NCI-H2196 (cell line): ENCODE data around the gene CAP2.
"Not testable (repeated sequence)": the region's sequence is repeated elsewhere in the genome, so short reads cannot be mapped to it uniquely, and the experiment has no call there.

Experiments used
- DNase-seq: peaks from one replicate; lab custom pipeline; 2025; ENCODE audit not compliant: unreplicated experiment; lab: John Stamatoyannopoulos, UW

The CAP2 gene

GRCh38 chr6:17396256-17396655 lies 2.9 kb downstream of the CAP2 start:
- DNase-seq = no peak

DNA sequence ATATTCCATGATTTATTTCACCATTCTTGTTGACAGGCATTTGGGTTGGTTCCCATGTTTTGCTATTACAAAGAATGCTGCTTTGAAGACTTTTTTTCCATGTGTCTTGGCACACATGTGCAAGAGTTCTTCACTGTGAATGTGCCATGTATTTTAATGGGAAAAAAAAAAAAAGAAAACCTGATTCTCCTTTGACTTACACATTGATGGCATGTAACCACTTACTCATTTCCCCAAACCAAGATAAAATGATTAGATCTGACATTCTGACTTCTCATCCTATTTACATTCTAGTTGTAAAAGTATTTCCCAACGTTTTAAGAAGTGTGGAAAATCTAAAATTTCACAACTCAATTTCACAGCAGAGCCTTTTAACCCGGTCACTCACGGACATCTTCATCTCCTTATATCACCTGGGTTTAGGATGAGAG lies 4.4 kb downstream of the CAP2 start:
- DNase-seq = no peak

- not testable (repeated sequence) for DNase-seq
These were observed 12.0 kb downstream of the CAP2 start for GRCh38 chr6:17405181-17405943.

DNA sequence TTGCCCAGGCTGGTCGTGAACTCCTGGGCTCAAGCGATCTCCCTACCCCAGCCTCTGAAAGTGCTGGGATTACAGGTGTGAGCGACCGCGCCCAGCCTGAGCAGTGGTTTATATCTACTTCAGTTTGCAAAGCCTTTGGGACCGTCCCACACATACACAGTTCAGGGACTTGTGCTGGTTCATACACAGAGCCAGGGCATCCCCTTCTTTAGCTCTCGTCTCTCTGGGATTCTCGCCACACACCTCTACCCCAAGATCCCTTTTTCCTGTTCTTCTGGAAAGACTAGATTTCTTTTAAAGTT lies 12.5 kb downstream of the CAP2 start:
- DNase-seq = no peak

DNA sequence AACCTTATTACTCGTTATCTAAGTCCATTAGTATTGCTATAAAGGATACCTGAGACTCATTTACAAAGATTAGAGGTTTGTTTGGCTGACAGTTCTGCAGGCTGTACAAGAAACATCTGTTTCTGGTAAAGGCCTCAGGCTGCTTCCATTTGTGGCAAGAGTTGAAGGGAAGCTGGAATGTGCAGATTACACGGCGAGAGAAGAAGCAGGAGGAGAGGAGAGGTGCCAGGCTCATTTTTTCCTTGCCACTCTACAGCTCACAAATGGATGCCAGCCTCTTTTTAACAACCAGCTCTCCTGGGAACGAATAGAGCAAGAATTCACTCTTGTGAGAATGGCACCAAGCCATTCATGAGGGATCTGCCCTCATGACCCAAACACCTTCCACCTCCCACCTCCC lies 14.7 kb downstream of the CAP2 start:
- no peak for DNase-seq

GRCh38 chr6:17410281-17410680 lies 16.9 kb downstream of the CAP2 start:
- DNase-seq = no peak

- no peak for DNase-seq
These were observed 19.9 kb downstream of the CAP2 start for GRCh38 chr6:17413313-17413750.

- DNase-seq = not testable (repeated sequence)
These were observed 21.0 kb downstream of the CAP2 start for GRCh38 chr6:17414395-17414794.

GRCh38 chr6:17415321-17415720 lies 21.9 kb downstream of the CAP2 start:
- DNase-seq = no peak

DNA sequence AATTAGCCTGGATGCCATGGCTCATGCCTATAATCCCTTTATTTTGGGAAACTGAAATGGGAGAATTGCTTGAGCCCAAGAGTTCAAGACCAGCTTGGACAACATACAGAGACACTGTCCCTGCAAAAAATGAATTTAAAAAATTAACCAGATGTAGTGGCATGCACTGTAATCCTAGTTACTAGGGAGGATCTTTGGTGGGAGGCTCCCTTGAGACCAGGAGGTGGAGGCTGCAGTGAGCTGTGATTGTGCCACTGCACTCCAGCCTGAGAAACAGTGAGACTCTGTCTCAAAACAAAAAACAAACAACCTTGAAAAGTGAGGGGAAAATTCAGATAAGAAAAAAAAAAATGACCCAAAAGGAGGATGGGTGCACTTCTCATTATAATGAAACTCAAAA lies 23.4 kb downstream of the CAP2 start:
- DNase-seq = no peak

DNA sequence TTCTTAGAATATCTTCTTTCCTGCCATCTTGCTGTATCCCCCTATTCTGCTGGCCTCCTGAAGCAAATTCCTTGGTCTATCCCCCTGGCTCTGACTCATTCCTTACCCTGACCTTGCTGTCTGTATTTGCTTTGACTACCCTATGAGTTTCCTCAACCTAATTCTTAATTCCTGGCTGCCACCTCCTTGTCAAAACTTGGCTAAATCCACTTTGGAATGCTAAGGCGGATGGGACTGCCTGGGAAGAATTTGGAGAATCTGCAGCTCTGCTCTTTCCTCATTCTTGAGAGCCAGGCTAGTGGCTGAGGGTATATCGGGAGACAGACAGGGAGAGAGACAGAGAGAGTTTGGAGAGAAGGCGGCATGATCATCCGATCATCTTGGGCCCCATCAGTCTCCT lies 24.4 kb downstream of the CAP2 start:
- no peak for DNase-seq

DNA sequence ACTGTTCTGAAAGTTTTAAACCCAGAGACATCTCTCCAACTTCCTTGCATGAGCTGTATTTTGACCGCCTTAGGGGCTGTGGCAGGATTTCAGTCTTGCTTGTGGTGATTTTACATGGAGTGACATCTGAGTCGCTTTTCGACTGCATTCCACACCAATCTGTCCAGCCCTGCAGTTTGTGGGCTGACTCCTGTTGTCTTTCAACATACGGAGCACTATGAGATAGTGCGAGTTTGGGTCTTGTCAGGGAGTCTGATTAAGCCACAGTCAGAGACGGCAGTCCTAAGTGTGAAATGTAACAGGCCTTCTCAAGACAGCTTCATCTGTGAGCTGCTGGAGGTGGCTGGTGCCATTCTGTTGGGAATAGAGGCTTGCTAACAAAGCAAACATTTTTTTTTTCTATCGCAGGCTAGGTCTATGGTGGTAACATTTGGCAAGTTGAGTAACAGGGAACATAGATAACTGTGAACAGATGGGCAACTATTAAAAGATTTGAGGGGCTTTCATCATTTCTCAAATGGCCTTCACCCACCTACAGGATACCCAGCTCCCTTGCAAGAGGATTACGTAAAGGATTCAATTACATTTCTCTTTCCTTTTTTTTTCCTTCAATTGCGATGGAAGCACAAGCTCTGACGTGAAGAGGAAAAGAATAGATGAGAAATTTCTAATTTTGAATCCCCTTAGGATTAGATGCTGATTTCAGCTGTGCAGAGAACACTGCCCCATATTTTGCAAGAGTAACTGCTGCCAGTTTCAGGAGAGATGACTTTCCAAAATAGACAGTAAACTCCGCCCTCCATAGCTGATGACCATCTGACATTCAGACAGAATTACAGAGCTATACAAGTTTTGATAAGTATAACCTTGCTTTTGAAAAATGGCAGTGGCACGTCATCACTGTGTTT lies 25.1 kb downstream of the CAP2 start:
- no peak for DNase-seq

DNA sequence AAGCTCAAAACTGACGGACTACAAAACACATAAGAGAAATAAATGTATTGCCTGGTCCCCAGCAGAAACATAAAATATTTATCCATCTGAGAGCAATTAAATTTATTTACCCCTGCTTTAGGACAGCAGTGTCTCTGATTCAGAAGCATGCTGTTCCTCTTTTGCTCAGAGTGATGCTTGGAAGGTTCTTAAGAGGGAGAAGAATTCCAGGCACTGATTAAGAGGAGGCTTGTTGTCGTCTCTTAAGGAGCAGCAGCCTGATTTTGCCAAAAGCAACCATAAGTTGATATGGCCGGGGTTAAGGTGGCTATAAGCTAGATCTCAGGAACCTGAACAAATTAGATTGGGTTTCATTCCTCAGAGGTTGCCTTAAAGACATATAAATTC lies 25.8 kb downstream of the CAP2 start:
- no peak for DNase-seq

DNA sequence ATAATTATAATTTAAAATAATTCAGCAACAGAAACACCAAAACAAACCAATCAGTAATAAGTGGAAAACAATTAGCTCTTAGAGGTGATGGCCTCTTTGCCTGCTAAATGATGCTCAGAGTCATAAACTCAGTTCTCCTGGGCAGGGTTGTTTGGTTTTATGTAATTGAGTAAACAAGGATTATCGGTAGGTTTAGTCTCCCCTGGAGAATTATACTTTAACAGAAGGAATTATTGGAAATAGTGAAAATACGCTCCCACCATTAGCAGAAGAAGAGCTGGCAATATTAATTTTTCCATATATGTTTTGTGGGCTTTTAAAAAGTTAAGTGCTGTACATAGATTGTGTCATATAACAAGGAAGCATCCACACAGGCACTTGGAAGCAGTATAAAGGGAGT lies 27.0 kb downstream of the CAP2 start:
- no peak for DNase-seq

DNA sequence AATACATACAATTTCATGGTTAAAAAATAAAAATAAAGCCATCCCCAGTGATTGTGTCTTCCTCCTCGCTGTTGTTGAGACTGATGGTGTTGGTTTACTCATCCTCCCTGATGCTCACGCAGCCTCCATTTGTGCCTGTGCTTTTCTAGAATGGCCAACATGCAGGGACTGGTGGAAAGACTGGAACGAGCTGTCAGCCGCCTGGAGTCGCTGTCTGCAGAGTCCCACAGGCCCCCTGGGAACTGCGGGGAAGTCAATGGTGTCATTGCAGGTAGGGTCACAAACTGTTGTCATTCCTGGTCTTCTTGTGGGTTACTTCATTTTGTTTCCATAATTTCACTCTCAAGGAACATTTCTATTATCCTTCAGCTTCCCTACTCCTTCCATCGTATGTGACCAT lies 28.0 kb downstream of the CAP2 start:
- DNase-seq = no peak

DNA sequence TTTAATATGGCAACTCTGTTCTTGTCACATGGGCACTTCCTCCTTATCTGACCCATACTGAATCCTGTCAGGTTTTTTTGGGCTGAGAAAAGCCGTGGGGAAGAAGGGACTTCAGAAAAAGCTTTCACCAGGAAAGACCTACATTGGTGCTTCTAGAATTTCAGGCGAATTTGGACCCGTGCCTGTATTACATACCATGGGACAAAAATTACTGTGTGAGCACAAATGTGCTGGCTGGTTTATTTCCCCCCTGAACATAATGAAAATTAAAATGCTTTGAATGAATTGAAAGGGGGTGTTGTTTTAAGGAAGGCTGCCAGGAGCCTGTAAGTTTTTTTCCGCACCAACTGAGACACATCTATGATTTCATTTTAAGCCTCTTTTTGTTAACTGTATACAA lies 29.6 kb downstream of the CAP2 start:
- DNase-seq = no peak

DNA sequence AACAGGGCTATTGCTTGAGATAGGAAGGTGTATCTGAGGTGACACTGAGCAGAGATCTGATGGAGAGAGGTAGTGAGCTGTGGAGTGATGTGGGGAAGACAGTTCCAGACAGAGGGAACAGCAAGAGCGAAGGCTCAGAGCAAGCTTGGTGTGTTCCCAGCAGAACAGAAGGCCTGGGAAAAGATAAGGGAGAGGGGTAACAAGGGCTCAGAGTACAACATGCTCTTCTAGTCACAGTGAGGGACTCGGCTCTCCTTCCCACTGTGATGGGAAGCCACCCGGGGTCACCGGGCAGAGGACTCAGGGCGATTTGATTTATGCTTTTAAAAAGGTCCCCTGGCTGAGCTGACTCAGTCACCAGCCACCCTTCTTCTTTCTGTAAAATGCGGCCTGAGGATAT lies 33.7 kb downstream of the CAP2 start:
- DNase-seq = no peak

GRCh38 chr6:17427617-17428016 lies 34.2 kb downstream of the CAP2 start:
- no peak for DNase-seq

DNA sequence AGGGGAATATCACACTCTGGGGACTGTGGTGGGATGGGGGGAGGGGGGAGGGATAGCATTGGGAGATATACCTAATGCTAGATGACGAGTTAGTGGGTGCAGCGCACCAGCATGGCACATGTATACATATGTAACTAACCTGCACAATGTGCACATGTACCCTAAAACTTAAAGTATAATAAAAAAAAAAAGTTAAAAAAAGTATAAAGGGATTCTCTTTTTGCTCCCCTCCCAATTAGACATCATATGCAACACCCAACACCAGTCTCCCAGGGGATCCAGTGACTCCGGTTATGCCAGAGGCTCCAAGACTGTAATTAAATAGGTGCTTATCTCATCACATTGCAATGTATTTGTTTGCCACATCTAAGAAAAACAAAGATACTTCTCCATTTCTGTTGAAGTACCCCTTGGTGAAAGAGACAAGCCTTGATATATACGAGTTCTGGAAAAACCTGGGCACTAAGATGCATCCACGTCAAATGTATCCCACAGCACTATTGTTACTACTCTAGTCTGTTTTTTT lies 35.3 kb downstream of the CAP2 start:
- DNase-seq = not testable (repeated sequence)

DNA sequence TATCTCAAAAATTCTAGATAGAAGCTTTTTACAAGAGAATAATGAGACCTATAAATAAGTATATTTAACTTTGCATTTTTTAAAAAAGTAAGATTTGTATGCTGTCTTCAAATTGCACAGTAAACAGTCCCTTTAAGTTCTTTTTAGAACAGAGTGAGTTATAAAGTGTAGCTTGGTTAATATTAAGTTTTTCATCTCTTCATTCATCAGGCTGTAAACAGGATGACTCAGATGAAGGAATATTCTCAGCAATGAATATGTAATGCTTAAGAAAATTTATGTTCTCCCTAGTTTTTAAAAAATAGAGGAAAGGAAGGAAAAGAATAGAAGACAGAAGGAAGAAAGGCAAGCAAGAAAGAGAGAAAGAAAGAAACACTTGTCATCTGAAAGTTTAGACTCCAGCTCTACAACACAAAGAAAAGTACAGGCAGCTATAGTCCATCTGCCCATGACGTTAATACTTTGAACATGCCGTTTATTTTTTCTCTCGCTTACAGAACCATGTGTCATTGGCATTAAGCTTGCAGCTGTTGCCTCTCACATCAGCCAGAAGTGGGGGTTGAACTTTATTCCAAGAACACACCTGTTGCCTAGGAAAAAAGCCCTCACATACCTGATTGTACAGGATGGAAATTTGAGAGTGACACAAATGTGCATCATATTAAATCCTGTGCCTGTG lies 36.1 kb downstream of the CAP2 start:
- DNase-seq = no peak

- no peak for DNase-seq
These were observed 38.2 kb downstream of the CAP2 start for GRCh38 chr6:17431581-17431980.

DNA sequence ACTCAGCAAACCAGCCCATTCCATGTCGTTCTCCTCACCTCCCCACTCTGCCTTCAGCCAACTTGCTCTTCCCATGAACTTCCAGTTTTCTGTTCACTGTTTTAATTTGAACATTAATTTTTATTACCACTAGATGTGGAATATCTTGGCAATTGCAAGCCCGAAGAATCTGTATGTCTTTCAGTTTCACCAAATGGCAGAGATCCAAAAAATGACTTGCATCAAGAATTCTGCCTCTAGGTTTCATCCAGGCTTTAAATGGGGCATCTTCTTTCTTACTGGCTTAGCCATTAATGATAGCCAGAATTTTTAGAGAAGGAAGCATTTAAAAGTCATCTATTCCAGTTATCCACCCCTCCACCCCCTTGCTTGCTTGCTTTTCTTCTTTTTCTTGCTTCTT lies 39.0 kb downstream of the CAP2 start:
- DNase-seq = no peak
